ENCODE results near the gene TLDC2. TPM values are rescaled to one million over a fixed set of nuclear protein-coding genes. Genes with fewer than 3 reads are reported as not detected.

The TLDC2 gene
- polyA plus RNA-seq, 1 donor = 17.0 TPM

Other genes with a start within 250 kb of the TLDC2 start
- 1.6 TPM for gene SLA2, start 229.9 kb upstream of the TLDC2 start, polyA plus RNA-seq
- 18.3 TPM for gene NDRG3, start 130.0 kb upstream of the TLDC2 start, polyA plus RNA-seq
- gene DSN1, start 102.4 kb upstream of the TLDC2 start, polyA plus RNA-seq = 13.8 TPM
- gene SAMHD1, start 75.6 kb downstream of the TLDC2 start, polyA plus RNA-seq = 40.4 TPM
- gene RBL1, start 219.9 kb downstream of the TLDC2 start, polyA plus RNA-seq = 6.0 TPM